GM10266 (cell line): ENCODE data around the gene IL17RA.
"Not testable (repeated sequence)": the region's sequence is repeated elsewhere in the genome, so short reads cannot be mapped to it uniquely, and the experiment has no call there.

Experiments used
- DNase-seq: peaks from one replicate; pipeline ENCODE4 v3.0.0; 2012; ENCODE audit errors: extremely low spot score
- CTCF ChIP-seq: IDR thresholded peaks from 2 replicates; pipeline ENCODE4 v1.5.1; 2012; ENCODE audit warnings: mild to moderate bottlenecking, low read depth; ENCODE audit not compliant: control insufficient read depth, insufficient read depth; ENCODE audit errors: missing control alignments

The IL17RA gene

GRCh38 chr22:17084554-17085276 is at the start of gene IL17RA:
Gene IL17RA (plus strand): TSS chr22:17085000. CDS start chr22:17085092, 92 bp downstream.
- DNase-seq: peak; percentile 97

GRCh38 chr22:17035246-17035645 is 49.6 kb upstream of the IL17RA start:
- no peak for DNase-seq
- no peak for TF ChIP-seq CTCF

More at GRCh38 chr22:17084554-17085276, at the start of gene IL17RA:
- TF ChIP-seq CTCF: no peak

GRCh38 chr22:17035976-17036841 is 48.6 kb upstream of the IL17RA start:
- TF ChIP-seq CTCF: peak; percentile 7
- DNase-seq: not testable (repeated sequence)

- DNase-seq: not testable (repeated sequence)
Measured at GRCh38 chr22:17036842-17037711, 47.7 kb upstream of the IL17RA start.

GRCh38 chr22:17043521-17043920 is 41.3 kb upstream of the IL17RA start:
- no peak for DNase-seq
- no peak for TF ChIP-seq CTCF

GRCh38 chr22:17046566-17047348 is 38.0 kb upstream of the IL17RA start:
- no peak for DNase-seq
- no peak for TF ChIP-seq CTCF
